Mononuclear cell (primary cell): ENCODE measurements around the gene PDE4B. TPM values are rescaled to one million over a fixed set of nuclear protein-coding genes. Genes with fewer than 3 reads are reported as not detected.

ENCODE experiments used
- H3K27me3 ChIP-seq: 2 replicates; pipeline ENCODE4 v1.6.0; 2011; ENCODE audit warnings: low read length, control low read depth; ENCODE audit not compliant: insufficient read depth
- H3K4me1 ChIP-seq: 2 replicates; pipeline ENCODE4 v1.5.1; 2011; ENCODE audit warnings: mild to moderate bottlenecking, low read length, control low read depth; ENCODE audit not compliant: insufficient read depth
- H3K4me3 ChIP-seq: 2 replicates; pipeline ENCODE4 v1.5.1; 2011; ENCODE audit warnings: mild to moderate bottlenecking, low read length, moderate library complexity
- H3K9me3 ChIP-seq: 2 replicates; pipeline ENCODE4 v1.5.1; 2011; ENCODE audit warnings: low read depth, mild to moderate bottlenecking, control low read depth, low read length
- total RNA-seq: library from RNA; depleted of rRNA; stranded (reverse); fragments of >200 nt; gene quantifications from one replicate; pipeline ENCODE4 v1.2.3, GENCODE V29; 2012

Gene PDE4B
- total RNA-seq, 1 donor: 518 TPM

GRCh38 chr1:66281808-66282207 is 489.1 kb downstream of the PDE4B start:
- Histone ChIP-seq H3K27me3 (no peaks in the 10 kb centered on the region), H3K4me3 (no peak overlapping the region), H3K9me3 (no peaks in the 10 kb centered on the region), H3K4me1 (peaks cover 39% of the 10 kb centered on the region)

DNA sequence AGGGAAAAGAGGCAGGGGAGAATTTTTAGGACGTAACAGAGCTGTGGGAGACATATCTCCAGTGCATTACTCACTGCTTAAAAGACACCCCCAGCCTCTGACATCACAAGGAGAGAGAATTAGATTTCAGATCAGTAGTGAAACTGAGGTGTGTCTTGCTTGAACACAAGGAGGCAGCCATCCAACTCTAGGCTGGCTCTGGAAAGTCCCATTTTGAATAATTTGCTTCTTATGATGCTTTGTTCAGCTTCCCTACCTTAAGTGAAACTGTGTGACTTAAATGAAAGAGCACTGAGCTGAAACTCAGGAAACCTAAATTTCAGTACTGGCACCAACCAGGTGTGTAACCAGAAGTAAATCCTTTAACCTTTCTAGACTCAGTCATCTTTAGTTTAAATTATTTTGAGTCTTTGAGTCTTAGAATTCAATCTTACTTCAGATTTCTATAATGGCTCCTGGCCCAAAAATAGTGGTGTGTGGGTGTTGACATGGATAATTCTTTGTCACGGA is 489.7 kb downstream of the PDE4B start:
- Histone ChIP-seq H3K27me3 (no peaks in the 10 kb centered on the region), H3K4me1 (peaks cover 35% of the 10 kb centered on the region), H3K4me3 (no peak overlapping the region), H3K9me3 (no peaks in the 10 kb centered on the region)

- peaks cover 33% of the 10 kb centered on the region for H3K4me1 ChIP-seq
- H3K27me3 ChIP-seq: no peaks in the 10 kb centered on the region
- no peak overlapping the region for H3K4me3 ChIP-seq
- H3K9me3 ChIP-seq: no peaks in the 10 kb centered on the region
Measured at GRCh38 chr1:66282891-66283621, 490.4 kb downstream of the PDE4B start.

DNA sequence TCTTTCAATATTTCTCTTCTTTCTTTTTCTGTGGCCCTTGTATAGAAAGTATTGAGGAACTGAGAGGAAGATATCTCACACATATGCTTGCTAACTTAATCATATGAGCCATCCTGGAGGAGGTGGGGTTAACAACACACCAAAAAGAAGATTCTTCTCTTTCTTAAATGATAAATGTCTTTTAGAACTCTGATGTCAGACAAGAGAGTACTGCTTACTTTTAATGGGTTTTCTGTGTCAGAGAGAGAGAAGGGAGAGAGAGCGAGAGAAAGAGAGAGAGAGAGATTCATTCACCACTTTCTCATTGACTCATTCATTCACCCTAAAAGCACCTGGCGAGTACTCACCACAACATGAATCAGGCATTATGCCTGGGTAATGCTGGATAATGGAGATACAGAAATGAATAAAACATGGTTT is 490.9 kb downstream of the PDE4B start:
- Histone ChIP-seq H3K4me3 (no peak overlapping the region), H3K9me3 (no peaks in the 10 kb centered on the region), H3K4me1 (peaks cover 28% of the 10 kb centered on the region), H3K27me3 (no peaks in the 10 kb centered on the region)

DNA sequence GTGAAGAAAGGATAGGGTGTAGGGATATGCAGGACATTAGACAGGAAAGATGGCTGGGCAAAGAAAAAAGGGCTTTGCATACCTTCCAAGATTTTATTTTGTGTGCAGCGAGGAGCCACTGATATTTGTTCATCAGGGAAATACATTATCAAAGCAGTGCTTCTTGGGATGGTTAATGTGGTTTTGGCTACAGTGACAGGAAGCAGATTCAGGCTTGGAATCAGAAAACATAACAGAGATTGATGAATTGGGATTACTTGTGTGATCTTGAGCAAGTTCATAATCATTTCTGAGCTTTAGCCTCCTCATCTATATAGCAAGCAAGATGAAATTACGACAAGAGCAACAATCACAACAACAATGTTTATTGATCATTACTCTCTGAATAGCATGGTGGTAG is 492.1 kb downstream of the PDE4B start:
- Histone ChIP-seq H3K27me3 (no peaks in the 10 kb centered on the region), H3K4me3 (no peak overlapping the region), H3K4me1 (peaks cover 18% of the 10 kb centered on the region), H3K9me3 (no peaks in the 10 kb centered on the region)

GRCh38 chr1:66285618-66286270 is 493.0 kb downstream of the PDE4B start:
- Histone ChIP-seq H3K4me1 (peaks cover 18% of the 10 kb centered on the region), H3K9me3 (no peaks in the 10 kb centered on the region), H3K27me3 (no peaks in the 10 kb centered on the region), H3K4me3 (no peak overlapping the region)

GRCh38 chr1:66286307-66286706 is 493.6 kb downstream of the PDE4B start:
- no peaks in the 10 kb centered on the region for H3K27me3 ChIP-seq
- no peak overlapping the region for H3K4me3 ChIP-seq
- no peaks in the 10 kb centered on the region for H3K9me3 ChIP-seq
- H3K4me1 ChIP-seq: peaks cover 18% of the 10 kb centered on the region

GRCh38 chr1:66288048-66288447 is 495.4 kb downstream of the PDE4B start:
- H3K4me1 ChIP-seq: peaks cover 4% of the 10 kb centered on the region
- no peaks in the 10 kb centered on the region for H3K27me3 ChIP-seq
- H3K4me3 ChIP-seq: no peak overlapping the region
- no peaks in the 10 kb centered on the region for H3K9me3 ChIP-seq

DNA sequence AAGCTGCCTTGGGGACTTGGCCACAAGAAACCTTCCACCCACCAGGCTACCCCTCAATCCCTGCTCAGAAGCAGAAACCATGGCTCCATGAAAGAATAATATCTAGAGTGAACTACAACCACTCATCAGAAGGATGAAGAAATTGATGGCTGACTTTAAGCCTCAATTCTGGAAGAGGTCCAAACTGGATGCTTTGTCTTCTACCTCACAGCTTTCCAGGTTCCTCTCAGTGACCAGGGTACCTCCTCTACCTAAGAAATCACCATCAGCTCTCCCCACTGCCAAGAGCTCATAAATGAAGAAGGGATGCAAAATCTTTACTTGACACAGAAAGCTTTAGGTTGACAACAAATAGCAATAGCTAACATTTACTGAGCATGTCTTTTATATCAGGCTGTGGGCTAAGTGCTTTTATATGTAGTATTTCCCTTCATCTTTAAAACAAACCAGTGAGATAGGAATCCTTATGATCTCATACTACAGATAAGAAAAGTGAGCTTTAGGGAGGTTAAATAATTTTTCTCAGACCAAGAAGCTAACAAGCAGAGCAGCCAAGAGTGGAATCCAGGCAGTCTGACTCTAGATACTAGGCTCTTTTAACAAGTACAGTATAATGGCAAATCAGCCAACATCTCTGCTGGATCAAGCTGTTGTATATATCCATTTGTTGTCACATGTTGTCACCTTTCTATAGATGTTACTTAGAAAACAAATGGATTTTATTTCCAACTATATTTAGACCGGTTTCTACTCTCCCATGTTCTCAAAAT is 498.3 kb downstream of the PDE4B start:
- Histone ChIP-seq H3K4me3 (no peak overlapping the region), H3K27me3 (no peaks in the 10 kb centered on the region), H3K4me1 (peaks cover 6% of the 10 kb centered on the region), H3K9me3 (no peaks in the 10 kb centered on the region)

DNA sequence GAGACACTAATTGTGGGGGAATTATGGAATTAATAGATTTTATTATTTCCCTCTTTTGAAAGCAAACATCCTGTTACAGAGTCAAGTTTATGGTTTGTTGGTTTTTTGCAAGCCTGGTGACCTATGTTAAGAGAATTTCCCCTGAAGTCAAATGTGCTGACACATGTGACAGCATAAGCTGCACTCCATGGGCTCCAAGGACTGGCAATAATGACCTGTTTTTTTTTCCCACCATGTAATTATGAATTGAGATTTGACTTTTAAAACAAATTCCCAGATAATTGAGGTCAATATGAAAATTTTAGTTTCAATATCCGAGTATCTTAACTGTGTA is 498.8 kb downstream of the PDE4B start:
- Histone ChIP-seq H3K4me3 (no peak overlapping the region), H3K27me3 (no peaks in the 10 kb centered on the region), H3K4me1 (peaks cover 7% of the 10 kb centered on the region), H3K9me3 (no peaks in the 10 kb centered on the region)

GRCh38 chr1:66292305-66292704 is 499.6 kb downstream of the PDE4B start:
- H3K4me1 ChIP-seq: peaks cover 7% of the 10 kb centered on the region
- H3K27me3 ChIP-seq: no peaks in the 10 kb centered on the region
- no peaks in the 10 kb centered on the region for H3K9me3 ChIP-seq
- H3K4me3 ChIP-seq: no peak overlapping the region

GRCh38 chr1:66292944-66293343 is 500.2 kb downstream of the PDE4B start:
- no peak overlapping the region for H3K4me3 ChIP-seq
- peaks cover 7% of the 10 kb centered on the region for H3K4me1 ChIP-seq
- H3K9me3 ChIP-seq: no peaks in the 10 kb centered on the region
- H3K27me3 ChIP-seq: no peaks in the 10 kb centered on the region

DNA sequence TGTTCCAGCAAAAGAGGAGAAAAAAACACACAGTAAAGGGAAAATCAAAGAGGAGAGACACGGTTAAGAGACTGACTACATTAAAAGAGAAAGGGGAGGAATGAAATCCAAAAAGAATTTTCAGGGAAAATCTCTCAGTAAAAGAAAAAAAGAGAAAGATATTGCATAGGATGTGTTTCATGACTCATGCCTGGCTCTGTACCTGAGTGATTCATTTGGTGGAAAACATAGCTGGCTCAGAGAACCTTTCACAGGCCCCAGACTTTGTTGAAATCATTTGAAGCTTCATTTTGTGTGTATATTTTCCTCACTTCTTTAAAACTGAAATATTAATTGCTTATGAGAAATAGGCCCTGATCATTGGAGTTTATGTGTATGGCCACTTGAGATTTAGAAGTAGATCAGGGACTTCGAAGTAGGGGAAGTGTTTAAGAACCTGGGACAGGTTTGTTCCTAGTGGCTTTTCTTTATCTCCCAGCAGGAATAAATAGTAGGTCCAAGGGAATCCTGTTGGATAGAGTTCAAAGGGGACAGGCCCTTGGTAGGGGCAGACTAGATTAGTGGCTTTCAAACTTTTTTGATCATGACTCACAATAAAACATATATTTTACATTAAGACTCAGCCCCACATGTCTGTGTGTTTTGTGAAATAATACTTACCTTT is 502.1 kb downstream of the PDE4B start:
- no peaks in the 10 kb centered on the region for H3K9me3 ChIP-seq
- peaks cover 7% of the 10 kb centered on the region for H3K4me1 ChIP-seq

DNA sequence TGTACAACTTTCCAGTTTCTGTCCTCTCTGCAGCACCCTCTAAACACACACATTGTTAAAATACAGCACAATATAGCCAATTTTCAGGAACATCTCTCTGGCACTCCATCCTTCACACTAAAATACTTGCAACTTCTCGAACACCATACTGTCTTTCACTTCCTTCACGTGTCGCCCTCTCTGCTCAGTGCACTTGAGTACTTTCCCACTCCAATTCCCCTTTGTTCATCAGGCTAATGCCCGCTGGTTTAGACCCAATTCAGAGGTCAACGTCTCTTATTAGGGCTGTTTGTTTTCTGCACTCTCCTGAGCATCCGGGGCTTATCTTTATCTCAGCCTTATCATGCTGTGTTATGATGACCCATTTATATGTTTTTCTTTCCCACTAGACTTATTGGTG is 503.1 kb downstream of the PDE4B start:
- no peaks in the 10 kb centered on the region for H3K9me3 ChIP-seq
- peaks cover 15% of the 10 kb centered on the region for H3K4me1 ChIP-seq
- no peak overlapping the region for H3K4me3 ChIP-seq
- no peaks in the 10 kb centered on the region for H3K27me3 ChIP-seq

More for the DNA sequence above, 502.1 kb downstream of the PDE4B start:
- H3K4me3 ChIP-seq: no peak overlapping the region
- no peaks in the 10 kb centered on the region for H3K27me3 ChIP-seq

DNA sequence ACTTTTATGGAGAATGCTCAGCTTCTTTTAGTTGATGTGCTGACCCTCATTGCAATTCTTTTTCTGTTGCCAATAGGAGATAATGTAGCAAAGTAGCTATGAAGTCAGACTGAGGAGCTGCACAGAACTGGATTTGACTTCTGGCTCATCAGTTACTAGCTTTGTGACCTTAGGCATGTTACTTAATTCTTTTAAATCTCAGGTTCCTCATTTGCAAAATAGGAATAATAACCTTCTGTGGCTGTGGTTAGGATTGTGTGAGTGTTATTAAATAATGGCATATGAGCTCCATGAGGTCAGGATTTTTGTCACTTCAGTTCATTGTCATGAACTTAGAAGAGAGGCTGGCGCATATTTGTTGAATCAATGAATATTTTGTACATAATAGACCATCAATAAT is 503.7 kb downstream of the PDE4B start:
- H3K4me1 ChIP-seq: peaks cover 20% of the 10 kb centered on the region
- H3K4me3 ChIP-seq: no peak overlapping the region
- H3K9me3 ChIP-seq: no peaks in the 10 kb centered on the region
- no peaks in the 10 kb centered on the region for H3K27me3 ChIP-seq
